Neuronal stem cell (in vitro differentiated cells): ENCODE data around the gene CLTC.

ENCODE experiments used
- DNase-seq: peaks from one replicate; pipeline ENCODE4 v3.0.0-alpha.2; 2013; ENCODE audit warnings: low spot score
- H2AFZ ChIP-seq: one replicate; pipeline ENCODE4 v1.6.1; 2013; ENCODE audit warnings: mild to moderate bottlenecking, low read length, inconsistent platforms
- H2AK5ac ChIP-seq: 2 replicates; pipeline ENCODE4 v1.6.1; 2013; ENCODE audit warnings: low read depth, mild to moderate bottlenecking, inconsistent platforms, low read length, moderate library complexity, mixed read lengths
- H2BK120ac ChIP-seq: 2 replicates; pipeline ENCODE4 v1.6.1; 2013; ENCODE audit warnings: low read depth, mild to moderate bottlenecking, inconsistent platforms, low read length, moderate library complexity, mixed read lengths
- H2BK12ac ChIP-seq: one replicate; pipeline ENCODE4 v1.6.1; 2013; ENCODE audit warnings: low read length, inconsistent platforms
- H2BK15ac ChIP-seq: 2 replicates; pipeline ENCODE4 v1.6.1; 2013; ENCODE audit warnings: mild to moderate bottlenecking, low read length, inconsistent platforms, mixed read lengths
- H2BK5ac ChIP-seq: one replicate; pipeline ENCODE4 v1.6.1; 2013; ENCODE audit warnings: inconsistent platforms, mild to moderate bottlenecking, low read length, moderate library complexity
- H3K14ac ChIP-seq: one replicate; pipeline ENCODE4 v1.6.1; 2013; ENCODE audit warnings: low read length, inconsistent platforms
- H3K18ac ChIP-seq: 2 replicates; pipeline ENCODE4 v1.6.1; 2013; ENCODE audit warnings: low read length, inconsistent platforms
- H3K23ac ChIP-seq: 2 replicates; pipeline ENCODE4 v1.6.1; 2013; ENCODE audit warnings: low read depth, mild to moderate bottlenecking, mixed read lengths, low read length, inconsistent platforms; ENCODE audit not compliant: poor library complexity
- H3K27ac ChIP-seq: replicated peaks from 3 replicates; pipeline ENCODE4 v1.5.1; 2013; ENCODE audit warnings: low read length, inconsistent platforms
- H3K27me3 ChIP-seq, 3 experiments: 2 replicates each; pipeline ENCODE4 v1.6.1; 2013; ENCODE audit warnings: low read length in 3 of 3, mild to moderate bottlenecking in 2 of 3, inconsistent platforms in 1 of 3, low read depth in 1 of 3, mixed read lengths in 1 of 3, moderate library complexity in 1 of 3; ENCODE audit not compliant: control insufficient read depth in 3 of 3, insufficient read depth in 3 of 3
- H3K36me3 ChIP-seq, 2 donors: replicated peaks in 1 of 2; 2 replicates each; pipeline ENCODE4 v1.6.1; 2013; ENCODE audit warnings: low read length in 2 of 2; ENCODE audit not compliant: control insufficient read depth in 2 of 2, insufficient read depth in 2 of 2
- H3K4ac ChIP-seq: 2 replicates; pipeline ENCODE4 v1.6.1; 2013; ENCODE audit warnings: inconsistent platforms, mild to moderate bottlenecking, low read length, moderate library complexity
- H3K4me1 ChIP-seq, 2 donors: 1 replicate in 1 of 2; 2 replicates in 1 of 2; pipeline ENCODE4 v1.6.1; 2013; ENCODE audit warnings: low read length in 2 of 2, low read depth in 1 of 2; ENCODE audit not compliant: control insufficient read depth in 2 of 2, insufficient read depth in 1 of 2
- H3K4me2 ChIP-seq: one replicate; pipeline ENCODE4 v1.6.1; 2013; ENCODE audit warnings: mild to moderate bottlenecking, low read length, inconsistent platforms; ENCODE audit not compliant: insufficient read depth, poor library complexity, severe bottlenecking
- H3K4me3 ChIP-seq, 2 donors: 2 replicates each; pipeline ENCODE4 v1.5.1; 2013; ENCODE audit warnings: low read length in 2 of 2, mild to moderate bottlenecking in 2 of 2, inconsistent platforms in 1 of 2, moderate library complexity in 1 of 2
- H3K79me1 ChIP-seq: one replicate; pipeline ENCODE4 v1.6.1; 2013; ENCODE audit warnings: low read depth, mild to moderate bottlenecking, inconsistent platforms, low read length, moderate library complexity
- H3K9ac ChIP-seq: one replicate; pipeline ENCODE4 v1.6.1; 2013; ENCODE audit warnings: mild to moderate bottlenecking, low read depth, low read length, inconsistent platforms; ENCODE audit not compliant: poor library complexity
- H3K9me3 ChIP-seq, 2 donors: replicated peaks in 1 of 2; 2 replicates each; pipeline versions ENCODE3 to v1.6.1; 2013; ENCODE audit warnings: low read length in 2 of 2, mild to moderate bottlenecking in 2 of 2, inconsistent platforms in 1 of 2, low read depth in 1 of 2, mixed read lengths in 1 of 2, moderate library complexity in 1 of 2; ENCODE audit not compliant: control insufficient read depth in 2 of 2, insufficient read depth in 1 of 2
- H4K8ac ChIP-seq: one replicate; pipeline ENCODE4 v1.6.1; 2013; ENCODE audit warnings: low read depth, mild to moderate bottlenecking, inconsistent platforms, low read length, moderate library complexity
- H4K91ac ChIP-seq: one replicate; pipeline ENCODE4 v1.6.1; 2013; ENCODE audit warnings: low read length, low read depth, mild to moderate bottlenecking, inconsistent platforms; ENCODE audit not compliant: poor library complexity
- WGBS, 2 donors: extraction: QIAGEN DNeasy Blood & Tissue Kit; methylation state at CpG; one replicate each; pipeline ENCODE4 v1.1.7; 2013; ENCODE audit warnings: missing lambda C conversion rate in 2 of 2, mixed read lengths in 1 of 2; ENCODE audit not compliant: insufficient read length in 2 of 2, insufficient replicate concordance in 1 of 2; ENCODE audit errors: extremely low coverage in 2 of 2; 5-methylcytosine and 5-hydroxymethylcytosine counted together

The CLTC gene

DNA sequence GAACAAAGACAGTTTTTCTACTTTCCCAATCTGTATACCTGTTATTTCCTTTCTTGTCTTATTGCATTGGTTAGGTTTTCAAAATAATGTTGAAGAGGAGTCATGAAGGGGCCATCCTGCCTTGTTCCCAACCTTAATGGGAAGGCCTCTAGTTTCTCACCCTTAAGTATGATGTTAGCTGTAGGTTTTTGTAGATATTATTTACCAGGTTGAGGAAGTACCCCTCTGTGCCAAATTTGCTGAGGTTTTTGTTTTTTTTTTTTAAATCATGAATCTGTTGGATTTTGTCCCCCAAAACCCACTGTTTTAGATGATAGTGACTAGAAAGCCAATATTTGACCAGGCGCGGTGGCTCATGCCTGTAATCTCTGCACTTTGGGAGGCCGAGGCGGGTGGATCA, 124.1 kb downstream of the CLTC start:
- Histone ChIP-seq H3K18ac (no peak overlapping the region), H3K4me3 (no peak overlapping the region), H3K9ac (no peak overlapping the region), H4K91ac (no peak overlapping the region), H3K4ac (no peak overlapping the region), H3K4me1 (no peaks in the 10 kb centered on the region), H2BK15ac (no peak overlapping the region), H3K36me3 (peaks cover 0 to 26% of the 10 kb centered on the region in 2 donors), H2BK12ac (no peak overlapping the region), H3K9me3 (peaks cover 0 to 16% of the 10 kb centered on the region in 2 donors), H3K14ac (no peak overlapping the region), H2BK120ac (no peak overlapping the region), H3K79me1 (no peaks in the 10 kb centered on the region), H3K27me3 (no peaks in the 10 kb centered on the region), H2BK5ac (no peak overlapping the region), H3K4me2 (no peak overlapping the region), H2AFZ (no peak overlapping the region), H3K23ac (no peak overlapping the region), H4K8ac (no peak overlapping the region), H2AK5ac (no peak overlapping the region), H3K27ac (no peak overlapping the region)
- WGBS, 2 donors: no CpG with 5 or more reads among the region's 4 CpGs
- no peak for DNase-seq

DNA sequence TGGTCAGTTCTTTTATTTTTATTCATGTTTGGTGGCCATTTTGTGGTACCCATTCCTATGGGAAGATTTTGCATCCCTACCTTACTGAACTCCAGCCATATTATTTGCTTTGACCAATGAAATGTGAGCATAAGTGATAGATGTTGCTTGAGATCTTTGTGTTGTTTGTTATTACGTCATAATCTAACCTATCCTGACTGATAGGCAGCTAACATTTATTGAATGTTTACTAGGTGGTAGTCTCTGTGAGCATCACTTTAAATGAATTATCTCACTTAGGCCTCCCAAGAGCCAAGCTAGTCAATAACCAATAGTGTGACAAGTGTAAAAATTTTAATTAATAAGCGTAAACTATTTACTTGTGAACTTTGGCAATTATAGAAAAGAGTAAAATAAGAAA, 125.3 kb downstream of the CLTC start:
- H3K4me3 ChIP-seq: no peak overlapping the region
- no CpG with 5 or more reads among the region's 2 CpGs for WGBS, 2 donors

More for the DNA sequence above, 125.3 kb downstream of the CLTC start:
- H4K91ac ChIP-seq: no peak overlapping the region
- no peak overlapping the region for H2BK5ac ChIP-seq
- no peak overlapping the region for H2AFZ ChIP-seq
- DNase-seq: no peak
- H4K8ac ChIP-seq: no peak overlapping the region
- H3K27ac ChIP-seq: no peak overlapping the region
- H3K4me1 ChIP-seq: no peaks in the 10 kb centered on the region
- H3K36me3 ChIP-seq: peaks cover 0 to 23% of the 10 kb centered on the region in 2 donors
- H3K9me3 ChIP-seq: peaks cover 0 to 16% of the 10 kb centered on the region in 2 donors
- no peak overlapping the region for H3K18ac ChIP-seq
- no peaks in the 10 kb centered on the region for H3K79me1 ChIP-seq
- no peaks in the 10 kb centered on the region for H3K27me3 ChIP-seq
- no peak overlapping the region for H3K9ac ChIP-seq
- no peak overlapping the region for H2AK5ac ChIP-seq
- H3K23ac ChIP-seq: no peak overlapping the region
- no peak overlapping the region for H3K4me2 ChIP-seq
- H3K4ac ChIP-seq: no peak overlapping the region
- H2BK12ac ChIP-seq: no peak overlapping the region
- H2BK15ac ChIP-seq: no peak overlapping the region
- H3K14ac ChIP-seq: no peak overlapping the region
- no peak overlapping the region for H2BK120ac ChIP-seq
